ENCODE data around the gene ERGIC1. TPM values are rescaled to one million over a fixed set of nuclear protein-coding genes. Genes with fewer than 3 reads are reported as not detected.
"Not testable (repeated sequence)": the region's sequence is repeated elsewhere in the genome, so short reads cannot be mapped to it uniquely, and the experiment has no call there.

Gene ERGIC1
- total RNA-seq, 1 donor from 2014 or later, result 79.4 TPM

GRCh38 chr5:172805018-172805683 lies 28.9 kb upstream of the ERGIC1 start:
- Histone ChIP-seq H3K9me3 (replicated peaks) (peaks cover 8% of the 10 kb centered on the region), H3K27me3 (ENCODE audit: low read depth) (no peaks in the 10 kb centered on the region), H3K36me3 (no peaks in the 10 kb centered on the region), H3K4me1 (peaks cover 3% of the 10 kb centered on the region), H3K4me3 (no peak overlapping the region), H3K27ac (replicated peaks) (no peak overlapping the region)
- TF ChIP-seq CTCF (IDR thresholded peaks at IDR 0.05; ENCODE audit: borderline replicate concordance), result no peak
- intact Hi-C loops (cut with micrococcal nuclease), result no loop called here
- no peak for DNase-seq

DNA sequence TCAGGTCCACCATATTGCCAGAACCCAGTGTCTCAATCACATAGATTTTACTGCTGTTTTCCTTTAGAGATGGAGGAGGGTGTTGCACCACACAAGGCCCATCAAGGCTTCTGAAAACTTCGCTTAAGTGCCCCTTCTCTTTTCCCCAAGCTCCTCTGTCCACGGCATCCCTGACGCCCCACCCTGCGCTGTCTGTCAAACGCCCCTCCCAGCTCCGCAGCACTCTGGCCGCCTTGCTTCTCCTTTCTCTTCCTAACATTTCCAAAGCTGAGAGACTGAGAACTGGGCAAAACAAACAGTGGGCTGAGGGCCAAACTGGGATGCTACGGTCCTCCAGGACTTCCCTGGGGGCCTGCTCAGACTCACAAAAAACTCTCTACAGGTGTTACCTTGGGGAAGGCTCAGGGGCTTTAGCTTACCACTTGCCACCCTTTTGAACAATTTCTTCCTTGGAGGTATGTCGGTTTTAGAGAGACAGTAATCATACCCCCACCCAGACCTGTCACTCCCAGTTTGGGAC lies 28.3 kb upstream of the ERGIC1 start:
- Histone ChIP-seq H3K27me3 (ENCODE audit: low read depth) (no peaks in the 10 kb centered on the region), H3K27ac (replicated peaks) (peak overlapping the region; percentile 8)

DNA sequence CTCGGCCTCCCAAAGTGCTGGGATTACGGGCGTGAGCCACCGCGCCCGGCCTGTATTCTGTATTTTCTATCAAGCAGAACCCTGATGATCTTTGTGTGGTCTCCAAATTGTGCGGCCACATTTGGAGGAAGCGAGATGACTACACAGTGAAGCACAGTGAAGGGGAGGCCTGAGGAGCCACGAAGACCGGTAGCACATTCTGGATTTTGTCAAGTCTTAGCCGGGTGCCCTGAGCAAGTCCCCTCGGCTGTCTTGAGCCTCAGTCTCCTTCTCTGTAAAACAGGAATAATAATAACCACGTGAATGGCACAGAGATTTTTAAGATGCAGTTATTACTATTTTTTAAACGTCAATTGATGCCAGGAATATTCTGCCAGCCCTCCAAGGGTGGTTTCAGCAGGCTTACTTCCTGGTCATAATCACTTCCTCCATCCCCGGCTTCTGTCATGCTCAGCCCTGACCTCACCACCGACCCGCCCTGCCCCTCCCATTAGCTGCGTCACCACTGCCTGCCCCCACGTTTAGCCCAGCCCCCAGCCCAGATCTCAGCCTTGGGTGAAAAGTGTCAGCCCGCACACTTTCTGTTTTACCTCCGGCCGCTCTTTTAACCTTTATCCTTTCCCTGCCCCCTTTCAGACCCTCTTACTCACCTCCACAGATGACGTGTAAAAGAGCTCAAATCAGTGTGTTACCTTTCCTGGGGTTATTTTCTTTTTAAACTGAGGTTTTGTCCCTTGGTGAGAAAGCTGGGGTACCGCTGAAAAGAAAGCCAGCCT lies 27.0 kb upstream of the ERGIC1 start:
- Histone ChIP-seq H3K36me3 (no peaks in the 10 kb centered on the region), H3K9me3 (replicated peaks) (peaks cover 8% of the 10 kb centered on the region), H3K27ac (replicated peaks) (peak overlapping the region; percentile 83), H3K27me3 (ENCODE audit: low read depth) (no peaks in the 10 kb centered on the region), H3K4me1 (peaks cover 3% of the 10 kb centered on the region), H3K4me3 (peak overlapping the region; percentile 49)
- peak; percentile 87 for DNase-seq
- intact Hi-C loops (cut with micrococcal nuclease), result no loop called here
- TF ChIP-seq CTCF (IDR thresholded peaks at IDR 0.05; ENCODE audit: borderline replicate concordance), result no peak

More for the DNA sequence above, 28.3 kb upstream of the ERGIC1 start:
- intact Hi-C loops (cut with micrococcal nuclease), result no loop called here
- no peak for TF ChIP-seq CTCF (IDR thresholded peaks at IDR 0.05; ENCODE audit: borderline replicate concordance)
- H3K9me3 ChIP-seq (replicated peaks), result peaks cover 8% of the 10 kb centered on the region
- H3K4me1 ChIP-seq, result peaks cover 3% of the 10 kb centered on the region
- H3K4me3 ChIP-seq, result no peak overlapping the region
- peak; percentile 37 for DNase-seq
- H3K36me3 ChIP-seq, result no peaks in the 10 kb centered on the region

DNA sequence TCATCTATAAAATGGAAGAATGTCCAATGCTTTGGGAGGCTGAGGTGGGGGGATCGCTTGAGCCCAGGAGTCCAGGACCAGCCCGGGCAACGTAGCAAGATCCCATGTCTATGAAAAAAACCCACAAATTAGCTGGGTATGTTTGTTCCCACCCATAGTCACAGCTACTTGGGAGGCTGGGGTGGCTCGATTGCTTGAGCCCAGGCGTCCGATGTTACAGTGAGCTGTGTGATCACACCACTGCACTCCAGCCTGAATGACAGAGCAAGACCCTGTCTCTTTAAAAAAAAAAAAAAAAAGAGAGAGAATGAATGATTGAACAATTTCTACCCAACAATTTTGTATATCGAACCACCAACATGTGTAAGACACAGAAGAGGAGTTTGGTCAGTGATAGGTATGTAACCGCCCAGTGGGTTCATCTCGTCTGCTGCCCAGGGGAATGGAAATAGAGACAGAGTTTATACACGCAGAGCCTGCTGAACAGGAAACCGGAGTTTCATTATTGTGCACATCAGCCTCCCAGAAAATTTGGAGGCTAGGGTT lies 26.2 kb upstream of the ERGIC1 start:
- Histone ChIP-seq H3K27ac (replicated peaks) (peak overlapping the region; percentile 83), H3K36me3 (no peaks in the 10 kb centered on the region), H3K9me3 (replicated peaks) (peaks cover 8% of the 10 kb centered on the region), H3K4me3 (peak overlapping the region; percentile 49), H3K4me1 (peaks cover 3% of the 10 kb centered on the region), H3K27me3 (ENCODE audit: low read depth) (no peaks in the 10 kb centered on the region)
- intact Hi-C loops (cut with micrococcal nuclease), result no loop called here
- TF ChIP-seq CTCF (IDR thresholded peaks at IDR 0.05; ENCODE audit: borderline replicate concordance), result no peak
- no peak for DNase-seq

- DNase-seq, result no peak
- intact Hi-C loops (cut with micrococcal nuclease), result no loop called here
Observed at GRCh38 chr5:172809774-172810173, 24.3 kb upstream of the ERGIC1 start.

GRCh38 chr5:172810996-172811395 lies 23.1 kb upstream of the ERGIC1 start:
- H3K27me3 ChIP-seq (ENCODE audit: low read depth); intact Hi-C loops (cut with micrococcal nuclease); H3K27ac ChIP-seq (replicated peaks); DNase-seq; H3K36me3 ChIP-seq; H3K9me3 ChIP-seq (replicated peaks); H3K4me1 ChIP-seq; H3K4me3 ChIP-seq: not testable (repeated sequence)

More at GRCh38 chr5:172809774-172810173, 24.3 kb upstream of the ERGIC1 start:
- peaks cover 3% of the 10 kb centered on the region for H3K4me1 ChIP-seq
- no peaks in the 10 kb centered on the region for H3K36me3 ChIP-seq
- peaks cover 8% of the 10 kb centered on the region for H3K9me3 ChIP-seq (replicated peaks)
- no peak for TF ChIP-seq CTCF (IDR thresholded peaks at IDR 0.05; ENCODE audit: borderline replicate concordance)
- no peak overlapping the region for H3K27ac ChIP-seq (replicated peaks)
- H3K4me3 ChIP-seq, result no peak overlapping the region
- no peaks in the 10 kb centered on the region for H3K27me3 ChIP-seq (ENCODE audit: low read depth)

Measured in left ventricle myocardium inferior (tissue), 1 donor.